ENCODE data around the gene ST3GAL2. TPM values are rescaled to one million over a fixed set of nuclear protein-coding genes. Genes with fewer than 3 reads are reported as not detected.

Gene ST3GAL2
- total and polyA plus RNA-seq, 2 donors (not counting 1 experiment from before 2014, with no cell fraction given), result 18.2 to 71.3 TPM

GRCh38 chr16:70399381-70399780 is 39.5 kb downstream of the ST3GAL2 start:
- POLR2A ChIA-PET, result interaction anchor here (0.6 kb wide), 1 partner anchor 14 kb away, joined by 9 read pairs; no protein-coding TSS in a partner anchor
- intact Hi-C loops (cut with micrococcal nuclease), result loop anchor here (5.0 kb wide), 1 partner anchor 73 kb away; no protein-coding TSS in a partner anchor
- peaks cover 0 to 2% (median 0%) of the 10 kb centered on the region in 4 experiments for H3K27me3 ChIP-seq (replicated peaks in 1 of 4; ENCODE audit: control extremely low read depth in 1 of 4, control insufficient read depth in 3 of 4, insufficient read depth in 4 of 4, low read length in 3 of 4)
- H3K4me1 ChIP-seq (ENCODE audit: control insufficient read depth in 2 of 2, insufficient read depth in 2 of 2, low read length in 2 of 2), result peaks cover 9 to 20% of the 10 kb centered on the region in 2 donors
- H3K4me2 ChIP-seq (replicated peaks; ENCODE audit: low read depth, low read length, poor library complexity, severe bottlenecking), result no peak overlapping the region
- no peak overlapping the region for H3K4me3 ChIP-seq (ENCODE audit: control extremely low read depth in 1 of 5, extremely low read depth in 1 of 5, insufficient read depth in 1 of 5, low read depth in 2 of 5, low read length in 4 of 5)
- no peak overlapping the region for H3K9ac ChIP-seq (ENCODE audit: low read length)
- WGBS (ENCODE audit: insufficient coverage), result 98% methylated on average over 7 of the region's 8 CpGs
- no peaks in the 10 kb centered on the region for H3K9me3 ChIP-seq (ENCODE audit: control extremely low read depth in 1 of 3, control insufficient read depth in 2 of 3, insufficient read depth in 1 of 3, low read length in 2 of 3)
- no peaks in the 10 kb centered on the region for H3K9me3 Mint-ChIP-seq (ENCODE audit: insufficient read depth)
- H3K4me1 Mint-ChIP-seq, result peaks cover 18% of the 10 kb centered on the region
- CTCF ChIA-PET, result interaction anchor here (0.8 kb wide), 1 partner anchor 18 kb away, joined by 3 read pairs; no protein-coding TSS in a partner anchor
- H3K27ac ChIP-seq (ENCODE audit: low read length in 2 of 2), result no peak overlapping the region
- H3K27me3 Mint-ChIP-seq, result no peaks in the 10 kb centered on the region
- no peak overlapping the region for H3K4me3 Mint-ChIP-seq
- TF ChIP-seq EZH2 (IDR thresholded peaks at IDR 0.05; ENCODE audit: borderline replicate concordance, insufficient read depth, low read depth, low read length, poor library complexity, severe bottlenecking), result no peak
- TF ChIP-seq CTCF (IDR thresholded peaks at IDR 0.05), result no peak
- ATAC-seq (ENCODE audit: low read depth) (no peak), DNase-seq (no peak)
- no peak overlapping the region for H3K27ac Mint-ChIP-seq
- H4K20me1 ChIP-seq (ENCODE audit: control insufficient read depth, insufficient read depth, low read length, poor library complexity, severe bottlenecking), result peaks cover 72% of the 10 kb centered on the region
- peaks cover 62% of the 10 kb centered on the region for H3K79me2 ChIP-seq (ENCODE audit: control insufficient read depth, insufficient read depth, low read length)
- peaks cover 0 to 32% of the 10 kb centered on the region in 2 experiments for H3K36me3 ChIP-seq (replicated peaks in 1 of 2; ENCODE audit: control extremely low read depth in 1 of 2, control insufficient read depth in 1 of 2, extremely low read depth in 1 of 2, insufficient read depth in 2 of 2, low read length in 1 of 2)
- H2AFZ ChIP-seq (ENCODE audit: insufficient read depth, low read depth, low read length, poor library complexity, severe bottlenecking), result no peak overlapping the region

DNA sequence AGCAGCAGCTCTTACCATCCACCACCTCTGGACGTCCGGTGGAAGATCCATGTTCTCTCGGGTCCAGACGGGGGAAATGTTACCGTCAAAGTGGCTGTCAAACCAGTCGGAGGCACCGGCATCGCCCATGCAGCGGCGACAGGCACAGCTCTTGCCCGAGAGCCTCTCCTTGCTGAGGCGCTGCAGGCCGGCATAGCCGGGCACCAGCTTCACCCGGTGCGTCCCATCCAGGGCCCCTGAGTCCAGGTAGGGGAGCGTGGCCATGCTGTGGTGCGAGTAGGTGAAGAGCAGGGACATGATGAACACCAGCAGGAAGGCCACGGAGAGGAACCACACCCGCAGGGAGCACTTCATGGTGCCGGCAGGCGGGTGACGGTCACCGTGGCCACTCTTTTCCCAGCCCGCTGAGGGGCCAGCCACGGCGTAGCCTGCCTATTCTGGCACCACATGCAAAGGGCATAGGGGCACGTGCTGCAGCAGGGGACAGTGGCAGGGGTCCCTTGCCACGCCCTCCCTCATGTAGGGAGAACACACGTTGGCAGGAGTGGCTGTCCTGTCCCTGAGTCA is 40.6 kb downstream of the ST3GAL2 start:
- H3K4me3 ChIP-seq (ENCODE audit: control extremely low read depth in 1 of 5, extremely low read depth in 1 of 5, insufficient read depth in 1 of 5, low read depth in 2 of 5, low read length in 4 of 5), result no peak overlapping the region
- CTCF ChIA-PET, result no interaction called here
- no peak overlapping the region for H3K27ac ChIP-seq (ENCODE audit: low read length in 2 of 2)
- ATAC-seq (ENCODE audit: low read depth) (no peak), DNase-seq (no peak)
- POLR2A ChIA-PET, result no interaction called here
- H3K36me3 ChIP-seq (replicated peaks in 1 of 2; ENCODE audit: control extremely low read depth in 1 of 2, control insufficient read depth in 1 of 2, extremely low read depth in 1 of 2, insufficient read depth in 2 of 2, low read length in 1 of 2), result peaks cover 0 to 42% of the 10 kb centered on the region in 2 experiments
- H3K4me3 Mint-ChIP-seq, result no peak overlapping the region
- H3K27me3 ChIP-seq (replicated peaks in 1 of 4; ENCODE audit: control extremely low read depth in 1 of 4, control insufficient read depth in 3 of 4, insufficient read depth in 4 of 4, low read length in 3 of 4), result peaks cover 0 to 2% (median 0%) of the 10 kb centered on the region in 4 experiments
- peaks cover 59% of the 10 kb centered on the region for H3K79me2 ChIP-seq (ENCODE audit: control insufficient read depth, insufficient read depth, low read length)
- 96% methylated on average over 30 of the region's 30 CpGs for WGBS (ENCODE audit: insufficient coverage)
- TF ChIP-seq EZH2 (IDR thresholded peaks at IDR 0.05; ENCODE audit: borderline replicate concordance, insufficient read depth, low read depth, low read length, poor library complexity, severe bottlenecking) (no peak), CTCF (IDR thresholded peaks at IDR 0.05) (no peak)
- no peak overlapping the region for H3K27ac Mint-ChIP-seq
- no peaks in the 10 kb centered on the region for H3K27me3 Mint-ChIP-seq
- no peaks in the 10 kb centered on the region for H3K9me3 ChIP-seq (ENCODE audit: control extremely low read depth in 1 of 3, control insufficient read depth in 2 of 3, insufficient read depth in 1 of 3, low read length in 2 of 3)
- no peaks in the 10 kb centered on the region for H3K9me3 Mint-ChIP-seq (ENCODE audit: insufficient read depth)
- peaks cover 0 to 9% of the 10 kb centered on the region in 2 donors for H3K4me1 ChIP-seq (ENCODE audit: control insufficient read depth in 2 of 2, insufficient read depth in 2 of 2, low read length in 2 of 2)
- H2AFZ ChIP-seq (ENCODE audit: insufficient read depth, low read depth, low read length, poor library complexity, severe bottlenecking), result no peak overlapping the region
- intact Hi-C loops (cut with micrococcal nuclease), result loop anchor here (5.0 kb wide), 1 partner anchor 74 kb away; no protein-coding TSS in a partner anchor
- H3K4me1 Mint-ChIP-seq, result peaks cover 9% of the 10 kb centered on the region
- H3K9ac ChIP-seq (ENCODE audit: low read length), result no peak overlapping the region
- H4K20me1 ChIP-seq (ENCODE audit: control insufficient read depth, insufficient read depth, low read length, poor library complexity, severe bottlenecking), result peaks cover 63% of the 10 kb centered on the region
- no peak overlapping the region for H3K4me2 ChIP-seq (replicated peaks; ENCODE audit: low read depth, low read length, poor library complexity, severe bottlenecking)

Measured in B cell (primary cell).